H1 (cell line): ENCODE data around the gene ARAP2. TPM values are rescaled to one million over a fixed set of nuclear protein-coding genes. Genes with fewer than 3 reads are reported as not detected.

Source experiments
- TAF7 ChIP-seq: optimal IDR thresholded peaks from 2 replicates; pipeline ENCODE3; 2011; ENCODE audit warnings: low read depth, mild to moderate bottlenecking, inconsistent platforms, low read length, moderate library complexity, borderline replicate concordance
- polyA plus RNA-seq, 7 experiments: library from polyadenylated mRNA; depleted of rRNA in 3 of 7; stranded (reverse) in 5 of 7; unstranded in 2 of 7; fragments of >200 nt in 5 of 7; fragments of 200-250 nt in 2 of 7; gene quantifications; 1 replicate in 5 of 7; 2 replicates in 1 of 7; 4 replicates in 1 of 7; pipeline versions ENCODE4 v1.2.1 to v1.2.3, GENCODE V29; 2011 to 2013; ENCODE audit warnings: missing spikeins in 2 of 7, mixed read lengths in 2 of 7
- total RNA-seq: library from RNA; stranded (reverse); fragmentation: NEBNext Ultra II Directional; extraction: Animal tissue kit (Norgen Biotek cat#: 25700); gene quantifications from 2 replicates; pipeline ENCODE4 v1.2.1, GENCODE V29; 2021

The ARAP2 gene
- total and polyA plus RNA-seq, 2 of the 8 experiments (the other 6 are each of a cell fraction or from before 2014, with no cell fraction given) = 0.15 to 2.3 TPM

DNA sequence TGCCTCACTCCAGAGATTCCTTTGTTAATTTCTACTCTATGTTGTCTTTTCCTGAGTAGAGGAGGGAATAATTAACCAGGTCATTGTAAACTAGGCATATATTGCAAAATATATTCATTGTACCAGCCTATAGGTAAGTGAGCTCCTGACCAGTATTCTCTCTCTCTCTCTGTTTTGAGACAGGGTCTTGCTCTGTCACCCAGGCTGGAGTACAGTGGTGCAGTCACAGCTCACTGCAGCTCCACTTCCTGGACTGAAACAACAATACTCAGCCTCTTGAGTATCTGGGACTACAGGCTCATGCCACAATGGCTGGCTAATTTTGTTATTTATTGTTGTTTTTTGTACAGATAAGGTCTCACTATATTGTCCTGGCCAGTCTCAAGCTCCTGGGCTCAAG is 198.3 kb downstream of the ARAP2 start (continued):
- TF ChIP-seq TAF7 = no peak
